CD4-positive, alpha-beta memory T cell (primary cell): Measurements from ENCODE around the gene PRKCD. TPM values are rescaled to one million over a fixed set of nuclear protein-coding genes. Genes with fewer than 3 reads are reported as not detected.
A peak's percentile ranks its signal among the peaks of the same experiment; 100 is the strongest.

Experiments used
- CTCF ChIA-PET: fragments of 350-600 bp; sonication (Branson Sonifier 250); formaldehyde crosslinking; loops from one replicate; lab custom pipeline; 2021; ENCODE audit warnings: inconsistent platforms; ENCODE audit not compliant: partially characterized antibody; lab: Charles Lee
- POLR2A ChIA-PET: fragments of 350-600 bp; sonication (Branson Sonifier 250); formaldehyde crosslinking; loops from one replicate; lab custom pipeline; 2021; ENCODE audit not compliant: partially characterized antibody; lab: Charles Lee
- DNase-seq, 5 donors: peaks; one replicate each; pipeline versions ENCODE4 v3.0.0 to v3.0.0-alpha.2; 2020 to 2022; ENCODE audit warnings: mixed read lengths in 1 of 5
- H3K27ac ChIP-seq: one replicate; pipeline ENCODE4 v1.7.0; 2013; ENCODE audit warnings: low read depth, low read length
- H3K27me3 ChIP-seq: 2 replicates; pipeline ENCODE4 v1.7.0; 2013; ENCODE audit warnings: mild to moderate bottlenecking, low read length, moderate library complexity; ENCODE audit not compliant: insufficient read depth
- H3K36me3 ChIP-seq: 2 replicates; pipeline ENCODE4 v1.7.0; 2013; ENCODE audit warnings: mild to moderate bottlenecking, low read length, moderate library complexity; ENCODE audit not compliant: insufficient read depth
- H3K4me1 ChIP-seq: 2 replicates; pipeline ENCODE4 v1.7.0; 2013; ENCODE audit warnings: mild to moderate bottlenecking, low read length, moderate library complexity; ENCODE audit not compliant: insufficient read depth
- H3K4me3 ChIP-seq, 2 donors: one replicate each; pipeline ENCODE4 v1.7.0; 2013; ENCODE audit warnings: low read length in 2 of 2, mild to moderate bottlenecking in 1 of 2
- H3K9me3 ChIP-seq, 2 donors: one replicate each; pipeline ENCODE4 v1.7.0; 2013; ENCODE audit warnings: low read length in 2 of 2, control low read depth in 1 of 2; ENCODE audit not compliant: control insufficient read depth in 1 of 2
- H3K27ac Mint-ChIP-seq, 7 donors: one replicate each; pipeline ENCODE4 v1.8.0; 2020 to 2021; ENCODE audit warnings: mixed read lengths in 7 of 7, mild to moderate bottlenecking in 6 of 7, inconsistent platforms in 3 of 7, moderate library complexity in 3 of 7
- H3K27me3 Mint-ChIP-seq, 2 donors: one replicate each; pipeline ENCODE4 v1.8.0; 2020 to 2021; ENCODE audit warnings: mixed read lengths in 2 of 2
- H3K36me3 Mint-ChIP-seq, 2 donors: one replicate each; pipeline ENCODE4 v1.8.0; 2020 to 2021; ENCODE audit warnings: mixed read lengths in 2 of 2, inconsistent platforms in 1 of 2, mild to moderate bottlenecking in 1 of 2
- H3K4me1 Mint-ChIP-seq, 4 donors: one replicate each; pipeline ENCODE4 v1.8.0; 2020 to 2021; ENCODE audit warnings: mixed read lengths in 4 of 4, mild to moderate bottlenecking in 1 of 4
- H3K4me3 Mint-ChIP-seq, 8 donors: one replicate each; pipeline ENCODE4 v1.8.0; 2020 to 2021; ENCODE audit warnings: mixed read lengths in 8 of 8, mild to moderate bottlenecking in 7 of 8, moderate library complexity in 6 of 8, inconsistent platforms in 3 of 8
- H3K9me3 Mint-ChIP-seq, 8 donors: one replicate each; pipeline ENCODE4 v1.8.0; 2020 to 2021; ENCODE audit warnings: mixed read lengths in 8 of 8, mild to moderate bottlenecking in 5 of 8, inconsistent platforms in 3 of 8, moderate library complexity in 1 of 8
- intact Hi-C: fragments of 100-400 bp; cut with micrococcal nuclease; formaldehyde crosslinking; loops from one replicate; pipeline ENCODE4 v1.15.1; 2023
- polyA plus RNA-seq, 2 donors: library from polyadenylated mRNA; unstranded; fragments of 300-500 nt; fragmentation: Illumina TruSeq; gene quantifications; one replicate each; pipeline ENCODE4 v1.2.3, GENCODE V29; 2021
- total RNA-seq, 2 experiments: library from RNA; stranded (reverse); gene quantifications; one replicate each; pipeline ENCODE4 v1.2.3, GENCODE V29; 2021

The PRKCD gene
- total and polyA plus RNA-seq, 4 experiments from 2014 or later, result 6.6 to 26.4 (median 16.1) TPM

DNA sequence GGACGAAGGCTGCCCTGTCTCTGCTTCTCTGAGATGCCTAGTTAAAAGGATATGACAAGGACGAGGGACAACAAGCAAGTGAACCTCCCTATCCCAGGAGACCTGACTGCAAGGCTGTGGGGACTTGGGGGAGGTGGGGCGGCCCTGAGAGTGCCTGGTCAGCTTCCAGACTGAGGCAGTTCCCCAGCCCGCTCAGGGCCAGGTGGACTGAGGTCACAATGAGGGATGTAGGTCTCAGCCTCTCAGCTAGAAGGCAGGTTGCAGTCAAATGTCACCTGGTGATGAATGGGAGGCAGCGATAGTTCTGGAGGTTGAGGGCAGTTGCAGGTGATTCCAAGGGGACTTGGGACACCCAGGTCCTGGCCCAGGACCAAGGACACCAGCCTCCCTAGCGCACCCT, 64.2 kb downstream of the PRKCD start:
- H3K27me3 ChIP-seq, result no peaks in the 10 kb centered on the region
- no peaks in the 10 kb centered on the region for H3K4me1 ChIP-seq
- peaks cover 31 to 58% of the 10 kb centered on the region in 2 donors for H3K36me3 Mint-ChIP-seq
- peaks cover 0 to under 1% (median under 1%) of the 10 kb centered on the region in 4 donors for H3K4me1 Mint-ChIP-seq
- no peak overlapping the region for H3K27ac ChIP-seq
- H3K4me3 Mint-ChIP-seq, result no peak overlapping the region
- peaks cover 52% of the 10 kb centered on the region for H3K36me3 ChIP-seq
- intact Hi-C loops, result no loop called here
- no peak for DNase-seq
- H3K9me3 ChIP-seq, result no peaks in the 10 kb centered on the region
- no peaks in the 10 kb centered on the region for H3K9me3 Mint-ChIP-seq
- H3K27ac Mint-ChIP-seq, result peak overlapping the region in 1 of 7 donors; percentile 29
- ChIA-PET CTCF (no interaction called here), POLR2A (no interaction called here)
- no peak overlapping the region for H3K4me3 ChIP-seq
- no peaks in the 10 kb centered on the region for H3K27me3 Mint-ChIP-seq

- Mint-ChIP-seq H3K9me3 (no peaks in the 10 kb centered on the region), H3K36me3 (peaks cover 31 to 61% of the 10 kb centered on the region in 2 donors), H3K4me3 (no peak overlapping the region), H3K27ac (peak overlapping the region in 1 of 7 donors; percentile 29), H3K27me3 (no peaks in the 10 kb centered on the region), H3K4me1 (no peaks in the 10 kb centered on the region)
- Histone ChIP-seq H3K9me3 (no peaks in the 10 kb centered on the region), H3K36me3 (peaks cover 55% of the 10 kb centered on the region), H3K4me1 (no peaks in the 10 kb centered on the region), H3K27me3 (no peaks in the 10 kb centered on the region), H3K4me3 (no peak overlapping the region), H3K27ac (no peak overlapping the region)
- CTCF ChIA-PET, result interaction anchor here (1.4 kb wide), 1 partner anchor 484 kb away, joined by 4 read pairs; no protein-coding TSS in a partner anchor
- no peak for DNase-seq
- POLR2A ChIA-PET, result no interaction called here
- intact Hi-C loops, result no loop called here
Measured at GRCh38 chr3:53225651-53226050, 64.6 kb downstream of the PRKCD start.

GRCh38 chr3:53226142-53226840, 65.3 kb downstream of the PRKCD start:
- H3K27ac Mint-ChIP-seq, result peak overlapping the region in 1 of 7 donors; percentile 25
- H3K4me1 Mint-ChIP-seq, result no peaks in the 10 kb centered on the region
- Histone ChIP-seq H3K27me3 (no peaks in the 10 kb centered on the region), H3K4me3 (no peak overlapping the region), H3K27ac (no peak overlapping the region), H3K4me1 (no peaks in the 10 kb centered on the region), H3K36me3 (peaks cover 61% of the 10 kb centered on the region), H3K9me3 (no peaks in the 10 kb centered on the region)
- peaks cover 31 to 63% of the 10 kb centered on the region in 2 donors for H3K36me3 Mint-ChIP-seq
- POLR2A ChIA-PET, result no interaction called here
- intact Hi-C loops, result no loop called here
- no peaks in the 10 kb centered on the region for H3K9me3 Mint-ChIP-seq
- H3K4me3 Mint-ChIP-seq, result no peak overlapping the region
- DNase-seq, result no peak
- CTCF ChIA-PET, result interaction anchor here (0.7 to 1.4 kb wide), 2 partner anchors 11 to 484 kb away, joined by 3 to 4 read pairs; no protein-coding TSS in a partner anchor
- H3K27me3 Mint-ChIP-seq, result no peaks in the 10 kb centered on the region

DNA sequence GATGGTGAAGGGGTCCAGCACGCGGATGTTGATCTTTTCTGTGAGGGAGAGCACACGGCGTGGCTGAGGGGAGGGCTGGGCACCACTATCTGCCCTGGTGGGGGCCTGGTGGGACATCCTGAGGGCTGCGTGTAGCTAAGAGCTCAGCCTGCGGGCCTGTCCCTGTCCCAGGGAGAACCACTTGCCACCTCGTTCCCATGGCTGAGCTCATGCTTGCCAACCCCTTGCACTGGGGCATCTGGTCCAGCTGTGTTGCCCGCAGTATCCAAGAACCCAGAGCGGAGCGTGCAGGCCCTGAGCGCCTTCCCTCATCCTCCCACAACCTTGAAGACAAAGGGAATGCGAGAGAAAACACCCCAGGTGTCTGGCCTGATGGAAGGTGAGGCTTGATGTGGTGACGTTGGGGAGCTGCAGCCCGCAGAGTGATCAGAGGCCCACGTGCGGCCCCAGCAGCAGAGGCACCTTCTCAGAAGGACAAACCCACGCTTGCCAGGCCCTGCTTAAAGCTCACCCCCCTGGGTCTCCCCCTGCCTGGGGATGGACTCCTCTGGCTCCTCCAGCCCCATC, 65.9 kb downstream of the PRKCD start:
- no peak for DNase-seq
- no peaks in the 10 kb centered on the region for H3K4me1 Mint-ChIP-seq
- Histone ChIP-seq H3K27ac (no peak overlapping the region), H3K27me3 (no peaks in the 10 kb centered on the region), H3K36me3 (peaks cover 67% of the 10 kb centered on the region), H3K9me3 (no peaks in the 10 kb centered on the region), H3K4me3 (no peak overlapping the region), H3K4me1 (no peaks in the 10 kb centered on the region)
- peaks cover 32 to 67% of the 10 kb centered on the region in 2 donors for H3K36me3 Mint-ChIP-seq
- H3K9me3 Mint-ChIP-seq, result no peaks in the 10 kb centered on the region
- POLR2A ChIA-PET, result no interaction called here
- CTCF ChIA-PET, result interaction anchor here (1.4 kb wide), 1 partner anchor 483 kb away, joined by 4 read pairs; no protein-coding TSS in a partner anchor
- no peak overlapping the region for H3K4me3 Mint-ChIP-seq
- H3K27me3 Mint-ChIP-seq, result no peaks in the 10 kb centered on the region
- no peak overlapping the region for H3K27ac Mint-ChIP-seq
- intact Hi-C loops, result no loop called here

GRCh38 chr3:53227993-53228885, 67.2 kb downstream of the PRKCD start:
- Mint-ChIP-seq H3K4me3 (no peak overlapping the region), H3K4me1 (peaks cover 0 to under 1% (median 0%) of the 10 kb centered on the region in 4 donors), H3K36me3 (peaks cover 35 to 75% of the 10 kb centered on the region in 2 donors), H3K27ac (peak overlapping the region in 1 of 7 donors; percentile 69), H3K27me3 (no peaks in the 10 kb centered on the region), H3K9me3 (no peaks in the 10 kb centered on the region)
- Histone ChIP-seq H3K27me3 (no peaks in the 10 kb centered on the region), H3K36me3 (peaks cover 79% of the 10 kb centered on the region), H3K27ac (no peak overlapping the region), H3K4me1 (no peaks in the 10 kb centered on the region), H3K4me3 (no peak overlapping the region), H3K9me3 (no peaks in the 10 kb centered on the region)
- ChIA-PET CTCF (no interaction called here), POLR2A (no interaction called here)
- DNase-seq, result no peak
- intact Hi-C loops, result no loop called here

DNA sequence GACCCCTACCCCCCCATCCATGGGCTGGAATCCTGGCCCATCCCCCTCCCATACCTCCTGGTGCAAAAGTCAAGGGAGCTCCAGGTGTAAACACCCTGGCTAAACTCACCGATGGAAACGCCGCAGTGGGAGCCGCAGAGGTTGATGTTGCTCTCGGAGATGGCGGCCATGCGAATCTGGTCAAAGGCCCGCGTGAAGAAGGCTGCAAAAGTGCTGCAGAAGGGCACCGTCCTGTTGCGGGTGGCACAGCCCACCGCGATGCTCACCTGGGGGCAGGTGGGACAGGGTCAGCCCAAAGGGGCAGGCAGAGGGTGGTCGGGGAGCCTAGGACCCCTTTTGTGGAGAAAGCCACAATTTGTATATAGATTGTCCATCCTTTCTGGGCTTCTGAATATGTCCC, 68.2 kb downstream of the PRKCD start:
- no peak overlapping the region for H3K4me3 ChIP-seq
- no peaks in the 10 kb centered on the region for H3K27me3 ChIP-seq
- intact Hi-C loops, result no loop called here
- no peaks in the 10 kb centered on the region for H3K9me3 ChIP-seq
- ChIA-PET CTCF (no interaction called here), POLR2A (no interaction called here)
- no peaks in the 10 kb centered on the region for H3K27me3 Mint-ChIP-seq
- peaks cover 40 to 79% of the 10 kb centered on the region in 2 donors for H3K36me3 Mint-ChIP-seq
- peaks cover 88% of the 10 kb centered on the region for H3K36me3 ChIP-seq
- H3K4me1 ChIP-seq, result no peaks in the 10 kb centered on the region
- no peak for DNase-seq
- peaks cover 0 to 3% (median 0%) of the 10 kb centered on the region in 4 donors for H3K4me1 Mint-ChIP-seq
- peak overlapping the region in 1 of 7 donors; percentile 83 for H3K27ac Mint-ChIP-seq
- no peak overlapping the region for H3K4me3 Mint-ChIP-seq
- H3K9me3 Mint-ChIP-seq, result no peaks in the 10 kb centered on the region
- H3K27ac ChIP-seq, result no peak overlapping the region

DNA sequence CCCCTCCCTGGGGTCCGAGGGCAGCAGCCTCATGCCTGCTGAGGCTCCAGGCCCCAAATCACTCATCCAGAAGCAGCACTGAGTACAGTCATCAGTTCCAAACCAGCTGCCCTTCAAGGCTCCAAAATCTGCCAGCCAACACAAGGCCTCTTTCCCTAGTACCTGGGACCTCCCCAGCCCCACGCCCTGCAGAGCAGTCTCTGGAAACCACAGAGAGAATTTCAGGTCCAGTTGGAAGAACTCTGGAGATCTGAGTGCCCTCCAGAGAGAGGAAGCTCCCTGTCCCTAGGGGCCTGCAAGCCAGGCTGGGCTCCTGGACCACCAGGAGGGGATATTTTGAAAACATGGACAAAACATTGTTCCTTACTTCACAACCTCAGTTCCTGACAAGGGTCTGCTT, 68.6 kb downstream of the PRKCD start:
- CTCF ChIA-PET, result no interaction called here
- no peaks in the 10 kb centered on the region for H3K9me3 ChIP-seq
- H3K9me3 Mint-ChIP-seq, result no peaks in the 10 kb centered on the region
- H3K27ac ChIP-seq, result no peak overlapping the region
- no peaks in the 10 kb centered on the region for H3K27me3 ChIP-seq
- no peak for DNase-seq
- H3K36me3 ChIP-seq, result peaks cover 89% of the 10 kb centered on the region
- H3K4me3 Mint-ChIP-seq, result no peak overlapping the region
- no peaks in the 10 kb centered on the region for H3K27me3 Mint-ChIP-seq
- peaks cover 40 to 82% of the 10 kb centered on the region in 2 donors for H3K36me3 Mint-ChIP-seq
- no peak overlapping the region for H3K4me3 ChIP-seq
- intact Hi-C loops, result no loop called here
- peaks cover 0 to 3% (median 0%) of the 10 kb centered on the region in 4 donors for H3K4me1 Mint-ChIP-seq
- H3K27ac Mint-ChIP-seq, result peak overlapping the region in 1 of 7 donors; percentile 83
- H3K4me1 ChIP-seq, result no peaks in the 10 kb centered on the region
- POLR2A ChIA-PET, result no interaction called here
